ENCODE measurements around the gene ARHGEF17.

GRCh38 chr11:73350908-73351636 lies 43.0 kb downstream of the ARHGEF17 start:
- TF ChIP-seq POLR2A (IDR thresholded peaks at IDR 0.05; ENCODE audit: low read length) = no peak
- TF ChIP-seq GATA1 (IDR thresholded peaks at IDR 0.05; ENCODE audit: low read depth, low read length) = no peak

Measured in erythroblast (primary cell).